ENCODE results near the gene MYH9.

- no peak for TF ChIP-seq CTCF (IDR thresholded peaks at IDR 0.05; ENCODE audit: poor library complexity, severe bottlenecking)
- no peak for TF ChIP-seq RAD21 (conservative IDR thresholded peaks at IDR 0.05)
- TF ChIP-seq POLR2AphosphoS5 (IDR thresholded peaks at IDR 0.05): no peak
These were observed 44.6 kb downstream of the MYH9 start for GRCh38 chr22:36343070-36343719.
